GM10266 (cell line): Measurements from ENCODE around the gene CEP164.

Source experiments
- DNase-seq: peaks from one replicate; pipeline ENCODE4 v3.0.0; 2012; ENCODE audit errors: extremely low spot score
- CTCF ChIP-seq: IDR thresholded peaks from 2 replicates; pipeline ENCODE4 v1.5.1; 2012; ENCODE audit warnings: mild to moderate bottlenecking, low read depth; ENCODE audit not compliant: control insufficient read depth, insufficient read depth; ENCODE audit errors: missing control alignments

Gene CEP164

GRCh38 chr11:117428186-117428855 lies 100.7 kb downstream of the CEP164 start:
- no peak for TF ChIP-seq CTCF
- DNase-seq: no peak

DNA sequence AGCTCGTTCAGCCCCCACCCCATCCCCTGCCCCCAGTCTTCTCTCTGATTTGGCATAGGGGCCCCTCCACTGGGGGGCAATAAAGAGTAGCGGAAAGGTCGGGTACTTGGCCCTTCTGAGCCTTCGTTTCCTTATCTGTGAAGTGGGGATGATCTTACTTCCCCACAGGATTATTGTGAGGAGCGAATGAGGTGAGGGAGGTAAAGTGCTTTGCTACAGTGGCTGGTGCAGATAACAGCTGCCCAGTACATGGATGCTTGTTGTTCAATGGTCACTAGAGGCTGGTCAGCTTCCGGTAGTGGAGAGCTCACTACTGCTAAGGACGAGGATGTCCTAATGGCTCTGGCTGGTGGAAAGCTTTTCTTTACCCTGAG lies 101.2 kb downstream of the CEP164 start:
- DNase-seq: no peak
- TF ChIP-seq CTCF: no peak

GRCh38 chr11:117430293-117430955 lies 102.8 kb downstream of the CEP164 start:
- no peak for DNase-seq
- TF ChIP-seq CTCF: no peak

DNA sequence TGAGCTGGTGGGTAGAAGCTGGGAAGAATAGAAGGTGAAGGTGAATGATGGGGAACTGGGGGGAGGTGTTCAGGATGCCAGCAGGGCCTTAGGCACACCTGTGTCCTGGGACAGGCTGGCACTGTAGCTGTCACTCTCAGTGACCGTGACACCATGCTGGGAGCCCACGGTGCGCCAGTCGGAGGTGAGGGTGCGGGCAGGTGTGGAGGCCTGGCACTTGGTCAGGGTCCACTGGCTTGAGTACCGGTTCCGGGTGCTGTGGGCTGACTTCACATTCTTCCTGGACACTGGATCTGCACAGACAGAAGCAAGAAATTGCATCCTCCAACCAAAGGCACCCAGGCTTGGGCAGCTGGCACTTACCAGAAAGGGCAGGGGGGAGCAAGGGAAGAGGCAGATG lies 103.8 kb downstream of the CEP164 start:
- TF ChIP-seq CTCF: no peak
- no peak for DNase-seq

- no peak for DNase-seq
- no peak for TF ChIP-seq CTCF
These were observed 106.1 kb downstream of the CEP164 start for GRCh38 chr11:117433717-117434116.

- no peak for DNase-seq
- TF ChIP-seq CTCF: no peak
These were observed 106.8 kb downstream of the CEP164 start for GRCh38 chr11:117434481-117434880.

DNA sequence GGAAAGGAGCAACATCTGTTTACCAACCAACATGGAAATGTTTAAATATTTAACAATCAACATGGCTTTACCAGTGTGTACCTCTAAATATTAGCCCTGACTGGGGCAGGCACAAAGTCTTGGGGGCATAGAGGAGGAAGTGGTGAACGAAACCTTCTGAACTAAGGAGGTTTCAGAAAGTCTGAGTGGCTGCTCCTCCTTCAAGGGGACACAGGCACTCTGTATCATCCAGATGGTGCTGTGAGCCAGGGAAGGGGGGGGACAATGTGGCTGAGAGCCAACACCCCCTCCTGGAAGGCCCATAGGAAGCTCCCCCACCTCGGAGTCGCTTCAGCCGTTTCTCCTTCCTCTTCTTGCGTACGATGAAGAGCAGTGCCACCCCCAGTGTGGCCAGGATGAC lies 107.7 kb downstream of the CEP164 start:
- no peak for TF ChIP-seq CTCF
- no peak for DNase-seq
